LoVo (cell line): ENCODE results near the gene BLMH.

Experiments used
- DNase-seq: peaks from one replicate; pipeline ENCODE4 v3.0.0-alpha.2; 2016; ENCODE audit warnings: low spot score

The BLMH gene, protein sequence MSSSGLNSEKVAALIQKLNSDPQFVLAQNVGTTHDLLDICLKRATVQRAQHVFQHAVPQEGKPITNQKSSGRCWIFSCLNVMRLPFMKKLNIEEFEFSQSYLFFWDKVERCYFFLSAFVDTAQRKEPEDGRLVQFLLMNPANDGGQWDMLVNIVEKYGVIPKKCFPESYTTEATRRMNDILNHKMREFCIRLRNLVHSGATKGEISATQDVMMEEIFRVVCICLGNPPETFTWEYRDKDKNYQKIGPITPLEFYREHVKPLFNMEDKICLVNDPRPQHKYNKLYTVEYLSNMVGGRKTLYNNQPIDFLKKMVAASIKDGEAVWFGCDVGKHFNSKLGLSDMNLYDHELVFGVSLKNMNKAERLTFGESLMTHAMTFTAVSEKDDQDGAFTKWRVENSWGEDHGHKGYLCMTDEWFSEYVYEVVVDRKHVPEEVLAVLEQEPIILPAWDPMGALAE

DNA sequence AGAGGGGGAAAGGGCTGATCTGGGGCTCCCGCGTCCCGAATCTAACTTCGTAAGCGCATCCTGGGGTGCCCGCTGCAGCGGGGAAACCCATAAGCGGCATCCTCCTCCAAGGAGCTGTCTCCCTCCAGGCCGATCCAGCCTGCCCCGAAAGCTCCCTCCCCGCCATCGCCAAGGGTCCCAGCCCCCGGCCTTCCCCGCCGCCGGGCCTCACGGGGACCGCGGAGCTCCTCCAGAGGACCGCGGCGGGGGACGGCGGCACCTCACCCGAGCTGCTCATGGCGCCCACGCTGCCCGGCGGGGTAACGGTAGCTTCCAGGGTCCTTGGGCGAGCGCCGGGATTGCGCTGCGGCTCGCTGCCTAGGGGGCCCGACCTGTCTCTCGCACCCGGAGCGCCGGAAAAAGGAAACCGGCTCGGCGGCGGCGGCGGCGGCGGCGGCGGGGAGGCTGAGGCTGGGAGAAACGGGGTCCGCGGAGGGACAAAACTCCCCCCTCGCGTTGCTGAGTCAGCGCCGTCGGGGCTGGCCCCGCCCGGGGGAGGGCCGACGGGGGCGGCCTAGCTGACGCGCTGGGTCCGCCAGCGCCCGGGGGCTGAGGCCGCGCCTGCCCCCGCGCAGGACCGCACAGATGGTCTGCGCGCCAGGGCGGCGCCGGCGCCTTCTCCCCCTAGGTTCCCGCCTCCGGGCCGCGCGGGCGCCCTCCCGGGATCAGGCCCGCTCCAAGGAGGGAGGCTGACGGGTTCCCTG, at the start of gene BLMH:
Gene BLMH, minus strand, starts transcription at position 402 of the 743 bp plus-strand sequence. Its CDS starts 125 bp downstream, at position 277.
- peak; percentile 61 for DNase-seq

DNA sequence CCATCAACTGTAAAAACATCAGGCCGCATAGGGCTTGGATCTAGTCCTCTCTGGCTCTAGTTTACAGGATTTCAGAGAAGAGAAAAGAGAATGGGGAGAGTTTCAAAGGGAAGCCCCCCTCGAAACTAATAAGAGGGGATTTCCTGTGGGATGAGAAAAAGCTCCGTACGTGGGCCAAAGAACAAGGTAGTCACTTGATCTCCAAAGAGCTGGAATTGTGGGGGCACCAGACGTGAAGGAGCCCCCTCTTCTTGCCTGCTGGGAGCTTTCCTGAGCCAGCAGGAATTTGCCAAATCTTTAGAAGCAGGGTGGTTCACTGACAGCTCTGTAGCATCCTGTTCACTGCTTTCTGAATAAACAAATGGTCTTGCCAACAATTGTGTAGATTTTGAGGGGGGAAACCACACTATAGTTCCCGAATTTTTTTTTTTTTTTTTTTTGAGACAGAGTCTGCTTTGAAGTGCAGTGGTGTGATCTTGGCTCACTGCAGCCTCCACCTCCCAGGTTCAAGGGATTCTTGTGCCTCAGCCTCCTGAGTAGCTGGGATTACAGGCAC, 49.1 kb upstream of the BLMH start:
- no peak for DNase-seq

DNA sequence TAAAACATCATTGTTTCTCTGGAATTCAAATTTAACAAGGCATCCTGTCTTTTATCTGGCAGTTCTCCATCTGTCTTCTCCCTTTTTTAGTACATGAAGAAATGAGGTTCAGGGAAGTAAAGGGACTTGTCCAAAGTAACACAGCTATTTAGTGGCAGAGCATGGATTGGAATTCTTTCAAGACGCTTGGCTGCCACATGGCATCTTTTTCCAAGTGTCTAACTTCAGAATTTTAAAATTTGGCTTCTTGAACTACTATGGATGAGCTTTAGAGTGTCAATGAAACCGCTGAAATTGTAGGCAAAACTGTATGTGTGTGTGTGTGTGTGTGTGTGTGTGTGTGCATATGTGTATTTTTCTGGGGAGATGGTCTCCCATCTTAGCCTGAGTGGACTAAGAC, 47.3 kb upstream of the BLMH start:
- DNase-seq = no peak

DNA sequence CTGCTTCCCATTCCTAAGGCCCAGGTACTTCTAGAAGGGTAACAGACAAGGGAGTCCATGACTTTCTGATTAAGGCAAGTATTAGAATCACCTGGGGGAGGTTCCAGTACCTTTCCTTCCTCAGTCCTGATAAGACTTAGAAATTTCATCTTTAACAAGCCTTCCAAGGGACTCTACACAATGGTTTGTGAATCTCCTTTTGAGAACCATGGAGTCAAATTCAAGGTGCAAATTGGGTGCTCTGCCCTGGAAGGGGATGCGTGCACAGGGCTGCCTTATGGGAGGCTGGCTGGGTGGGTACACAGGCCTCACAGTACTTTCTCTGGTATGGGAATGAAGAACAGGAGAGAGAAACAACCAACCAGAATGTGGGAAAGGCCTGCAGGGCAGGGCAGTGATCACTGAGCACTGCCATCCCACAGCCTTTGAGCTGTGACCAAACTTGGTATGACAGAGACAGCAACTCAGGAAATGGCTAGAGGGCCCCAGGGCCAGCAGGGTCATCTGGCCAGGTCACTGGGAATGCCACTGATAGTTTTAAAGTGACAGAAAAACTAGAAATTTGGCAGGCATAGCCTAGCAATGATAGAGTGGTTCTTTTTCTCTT, 45.8 kb upstream of the BLMH start:
- no peak for DNase-seq

DNA sequence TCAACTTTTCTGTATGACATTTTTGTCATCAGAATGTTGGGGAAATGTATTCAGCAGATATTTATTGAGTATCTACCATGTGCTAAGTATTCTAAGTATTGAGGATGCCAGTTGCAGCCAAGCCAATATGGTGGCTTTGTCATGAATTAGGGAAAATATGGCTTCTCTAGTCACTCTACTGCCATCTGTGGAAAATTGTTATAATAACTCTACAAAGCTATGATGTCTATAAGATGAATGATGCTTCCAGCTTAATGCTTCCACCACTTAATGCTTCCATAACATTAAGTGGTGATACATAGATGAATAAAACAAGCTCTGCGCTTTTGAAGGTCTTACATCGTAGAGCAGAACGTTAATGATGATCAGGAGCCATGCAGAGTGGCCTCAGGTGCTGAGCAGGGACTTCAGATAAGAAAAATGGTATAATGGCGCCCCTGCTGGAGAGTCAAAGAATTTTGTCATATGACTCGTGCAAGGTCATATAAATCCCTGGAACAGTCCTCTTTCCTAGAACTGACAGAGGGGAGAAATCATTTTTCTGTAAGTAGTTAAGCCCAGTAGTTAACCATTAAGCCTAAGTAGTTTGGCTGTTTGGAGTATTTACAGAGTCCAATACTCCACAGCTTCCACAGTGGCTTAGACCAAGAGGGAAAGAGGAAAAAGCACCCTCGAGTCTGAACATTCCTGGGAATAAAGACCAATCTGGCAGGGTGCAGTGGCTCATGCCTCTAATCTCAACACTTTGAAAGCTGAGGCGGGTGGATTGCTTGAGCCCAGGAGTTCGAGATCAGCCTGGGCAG, 44.8 kb upstream of the BLMH start:
- DNase-seq = peak; percentile 82

DNA sequence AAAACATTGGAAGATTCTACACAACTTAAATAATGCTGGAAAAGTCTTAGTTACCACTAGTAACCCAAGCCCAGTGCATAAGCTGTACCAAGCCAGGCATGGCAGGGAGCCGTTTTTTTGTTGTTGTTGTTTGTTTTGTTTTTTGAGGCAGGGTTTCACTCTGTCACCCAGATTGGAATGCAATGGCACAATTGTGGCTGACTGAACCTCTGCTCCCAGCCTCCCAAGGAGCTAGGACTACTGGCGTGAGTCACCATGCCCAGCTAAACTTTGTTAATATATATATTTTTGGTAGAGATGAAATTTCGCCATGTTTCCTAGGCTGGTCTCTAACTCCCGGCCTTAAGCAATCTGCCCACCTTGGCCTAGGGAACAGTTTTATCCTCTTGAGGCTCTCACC, 42.7 kb upstream of the BLMH start:
- no peak for DNase-seq

DNA sequence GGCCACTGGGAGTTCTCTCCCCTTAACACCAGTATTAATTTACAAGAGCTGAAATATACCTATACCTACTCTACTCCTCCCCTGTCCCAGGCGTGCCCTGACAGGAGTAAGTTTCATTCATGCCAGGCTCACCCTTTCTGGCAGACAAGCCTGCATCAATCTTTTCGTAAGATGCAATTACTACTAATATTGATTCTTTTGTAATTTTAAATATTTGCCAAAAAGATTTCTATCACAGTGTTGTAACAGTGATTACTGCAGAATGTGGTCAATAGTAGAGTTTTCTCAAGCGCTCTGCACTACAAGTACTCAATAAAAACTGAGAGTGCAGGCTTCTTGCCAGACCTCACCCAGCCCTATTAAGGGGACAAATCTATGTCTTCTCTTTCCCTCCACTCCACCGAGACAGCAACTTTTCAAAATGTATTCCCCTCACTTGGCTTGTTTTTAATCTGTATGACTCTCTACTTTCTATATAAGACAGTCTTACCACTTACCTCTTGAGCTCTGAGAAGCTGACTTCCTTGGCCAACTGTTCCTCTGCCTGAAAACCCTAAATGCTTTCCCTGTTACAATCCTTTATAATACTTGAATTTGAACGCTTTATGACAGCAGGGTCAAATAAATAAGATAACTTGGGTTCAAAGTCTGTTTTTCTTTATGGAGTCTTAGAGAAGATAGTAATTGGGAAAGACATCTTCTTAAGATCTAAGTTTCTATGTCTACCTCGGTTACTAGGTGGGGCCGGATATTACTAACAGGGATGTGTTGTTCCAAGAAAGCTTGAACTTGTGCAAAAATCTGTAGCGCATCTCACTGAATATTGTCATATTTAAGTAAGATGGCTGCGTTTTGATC, 42.0 kb upstream of the BLMH start, which contains the start of gene TMIGD1:
Gene TMIGD1, minus strand, starts transcription at position 555 of the 858 bp plus-strand sequence. CDS start 1,924 bp downstream, outside the sequence.
- DNase-seq = no peak

DNA sequence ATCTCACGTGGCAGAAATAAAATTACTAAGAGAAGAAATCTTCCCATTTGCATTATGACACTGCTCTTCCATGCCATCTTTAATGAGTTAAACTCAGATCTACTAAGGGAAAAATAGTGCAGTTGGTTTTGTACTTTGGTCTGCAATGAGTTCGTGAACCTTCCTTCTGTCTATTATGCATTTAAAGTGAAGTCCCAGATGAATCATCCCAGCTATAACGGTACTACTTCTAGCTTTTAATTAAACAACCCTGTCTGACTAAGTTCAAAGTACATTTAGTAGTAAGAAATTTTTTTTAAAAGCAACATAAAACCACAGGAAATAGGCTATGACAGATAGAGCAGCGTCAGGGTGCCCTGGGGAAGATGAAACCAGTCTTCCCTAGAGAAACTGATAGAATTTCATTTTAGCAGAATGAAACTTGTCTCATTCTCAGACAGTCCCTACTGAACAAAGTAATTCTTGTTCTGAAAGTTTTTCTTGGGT, 40.4 kb upstream of the BLMH start:
- DNase-seq = peak; percentile 77

DNA sequence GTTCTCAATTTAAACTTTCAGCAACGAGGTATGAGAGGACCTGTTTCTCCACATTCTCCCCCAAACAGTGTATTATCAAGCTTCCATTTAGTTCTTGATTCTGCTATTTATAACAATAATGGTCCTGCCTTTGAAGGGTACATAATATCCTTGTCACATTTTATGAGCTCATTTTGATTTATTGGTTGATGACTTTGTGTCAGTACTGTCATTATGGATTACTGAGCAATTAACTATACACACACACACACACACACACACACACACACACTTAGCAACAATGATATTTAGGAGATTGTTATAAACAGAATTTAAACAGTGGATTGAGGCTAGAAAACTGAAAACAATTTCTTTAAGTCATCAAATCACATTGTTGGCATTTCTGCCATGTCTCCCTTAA, 35.1 kb upstream of the BLMH start:
- no peak for DNase-seq

DNA sequence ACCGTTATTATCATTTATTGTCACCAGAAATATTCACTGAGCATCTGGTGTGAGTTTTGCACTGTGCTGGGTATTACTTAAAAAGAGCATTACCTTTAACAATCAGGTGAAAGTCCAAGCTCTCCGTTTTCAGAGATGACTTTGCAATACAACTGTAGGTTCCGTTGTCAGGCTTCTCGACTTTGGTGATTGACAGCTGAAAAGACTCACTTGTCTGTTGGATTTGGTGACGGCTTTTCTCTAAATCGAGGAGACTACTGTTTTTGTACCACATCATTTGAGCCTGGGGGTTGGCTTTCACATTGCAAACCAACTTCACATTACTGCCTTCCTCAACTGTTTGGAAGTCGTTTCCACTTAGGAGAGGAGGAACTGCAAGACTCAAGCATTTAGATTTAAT, 33.0 kb upstream of the BLMH start:
- no peak for DNase-seq

DNA sequence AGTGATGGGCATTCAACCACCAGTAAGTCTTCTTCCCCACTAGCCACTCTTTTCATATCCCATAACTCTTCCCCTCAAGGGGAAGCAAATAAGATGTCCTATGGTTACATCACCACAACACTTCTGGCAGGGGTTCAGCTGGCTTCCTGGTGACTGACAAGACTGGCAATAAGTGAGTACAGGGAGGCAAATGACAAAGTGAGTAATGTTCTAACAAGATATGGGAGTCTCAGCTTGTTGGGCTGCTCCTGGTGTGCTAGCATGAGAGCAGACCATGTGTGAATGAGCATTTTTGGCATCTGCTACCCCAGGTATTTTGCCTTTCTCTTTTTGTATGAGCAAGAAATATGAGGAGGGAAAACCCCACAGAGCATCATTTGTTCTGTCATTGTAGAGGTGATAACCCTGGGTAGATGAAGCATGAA, 32.2 kb upstream of the BLMH start:
- peak; percentile 78 for DNase-seq

DNA sequence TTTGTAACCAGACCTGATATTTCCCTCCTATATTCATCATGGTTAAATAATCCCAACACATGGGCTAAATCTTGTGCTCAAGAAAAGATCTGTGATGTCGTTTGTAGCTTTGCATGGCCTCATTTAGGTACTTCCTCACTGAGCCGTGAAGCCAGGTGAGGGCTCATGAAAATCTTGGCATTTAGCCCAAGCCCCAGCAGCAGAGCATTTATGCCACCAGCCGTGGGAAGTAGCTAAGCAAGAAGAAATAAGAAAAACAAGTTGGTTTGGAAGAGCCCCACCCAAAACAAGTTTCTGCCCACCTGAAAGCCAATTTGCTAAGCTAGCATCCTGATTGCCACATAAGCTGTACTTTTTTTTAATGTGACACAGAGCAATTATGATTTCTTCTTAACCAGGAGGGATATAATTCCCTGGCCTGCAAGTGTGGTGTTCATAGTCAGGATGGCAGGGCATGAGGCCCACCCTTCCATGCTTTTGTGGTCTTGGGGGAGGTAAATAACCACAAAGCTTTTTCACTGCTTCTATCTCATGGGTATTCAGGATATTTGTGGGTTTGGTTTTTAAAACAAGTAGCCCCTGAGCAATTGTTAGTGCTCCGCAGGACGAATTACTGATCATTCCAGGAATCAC, 31.6 kb upstream of the BLMH start:
- DNase-seq = peak; percentile 41

DNA sequence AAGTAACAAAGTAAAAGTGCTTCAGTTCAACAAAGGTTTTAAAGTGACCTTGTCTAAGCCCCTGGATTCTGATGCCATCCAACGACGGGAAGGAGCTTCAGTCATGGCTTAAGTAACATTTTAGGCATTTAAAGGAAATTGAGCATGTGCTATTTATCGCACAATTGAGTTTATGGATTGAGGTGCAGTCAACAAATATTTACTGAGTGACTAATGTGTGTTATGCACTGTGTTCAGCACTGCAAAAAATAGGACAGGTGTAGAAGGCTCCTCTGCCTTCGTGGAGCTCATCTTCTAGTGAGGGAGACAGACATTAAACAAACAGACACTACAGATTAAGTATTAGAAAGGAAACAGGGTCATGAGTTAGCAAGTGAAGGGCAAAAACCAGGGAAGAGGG, 29.6 kb upstream of the BLMH start:
- DNase-seq = no peak

DNA sequence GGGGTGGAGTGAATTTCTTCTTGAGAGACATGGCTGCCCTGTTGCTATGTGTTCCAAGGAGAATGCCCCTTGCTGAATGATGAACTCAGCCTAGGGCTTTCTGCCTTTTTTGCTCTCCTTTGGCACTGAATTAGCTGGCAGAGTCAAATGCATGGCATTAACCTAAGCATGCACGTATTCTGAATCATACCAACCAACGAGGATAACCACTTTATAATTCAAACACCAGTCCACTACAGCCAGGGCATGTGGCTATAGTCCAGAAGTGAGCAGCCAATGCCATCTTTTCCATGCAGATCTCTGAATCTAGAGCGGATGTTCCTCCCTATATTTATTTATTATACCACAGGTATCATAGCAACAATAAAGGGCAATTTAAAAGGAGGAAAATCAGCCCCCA, 26.4 kb upstream of the BLMH start:
- no peak for DNase-seq

DNA sequence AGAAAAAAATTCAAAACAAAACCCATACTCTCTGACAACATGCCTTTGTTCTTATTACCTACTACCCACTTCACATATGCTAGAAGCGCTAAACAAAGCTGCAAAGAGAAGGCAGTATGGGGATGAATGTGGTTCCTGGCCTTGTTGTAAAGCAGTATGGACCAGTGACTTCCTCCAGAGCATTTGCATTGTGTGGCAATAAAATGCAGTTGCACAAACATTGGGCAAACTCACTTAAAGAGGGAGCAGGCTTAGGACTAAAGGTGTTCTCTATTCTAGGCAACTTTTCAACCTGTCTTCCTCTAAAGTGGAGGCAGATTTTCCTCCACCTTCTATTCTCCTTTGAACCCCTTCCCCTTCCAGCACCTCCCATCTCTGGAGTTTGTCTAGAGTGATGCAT, 25.0 kb upstream of the BLMH start:
- no peak for DNase-seq

DNA sequence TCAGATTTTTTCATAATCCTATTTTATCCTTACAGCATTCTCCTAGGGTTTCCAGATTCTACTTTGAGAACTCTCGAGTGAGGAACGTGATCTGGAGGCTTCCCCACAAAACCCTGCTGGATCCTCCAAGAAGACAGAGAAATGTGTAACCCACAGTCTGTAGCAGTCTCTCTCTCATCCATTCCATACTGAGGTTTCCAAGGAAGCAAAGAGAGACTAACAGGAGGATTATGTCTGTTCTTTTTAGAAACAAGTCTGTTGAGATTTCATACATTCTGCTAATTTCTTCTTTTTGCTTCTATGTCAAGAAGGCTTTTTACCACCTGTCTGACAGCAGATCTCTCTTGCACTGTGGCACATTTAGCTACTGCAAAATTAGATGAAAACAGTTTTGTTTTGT, 23.4 kb upstream of the BLMH start:
- DNase-seq = no peak

DNA sequence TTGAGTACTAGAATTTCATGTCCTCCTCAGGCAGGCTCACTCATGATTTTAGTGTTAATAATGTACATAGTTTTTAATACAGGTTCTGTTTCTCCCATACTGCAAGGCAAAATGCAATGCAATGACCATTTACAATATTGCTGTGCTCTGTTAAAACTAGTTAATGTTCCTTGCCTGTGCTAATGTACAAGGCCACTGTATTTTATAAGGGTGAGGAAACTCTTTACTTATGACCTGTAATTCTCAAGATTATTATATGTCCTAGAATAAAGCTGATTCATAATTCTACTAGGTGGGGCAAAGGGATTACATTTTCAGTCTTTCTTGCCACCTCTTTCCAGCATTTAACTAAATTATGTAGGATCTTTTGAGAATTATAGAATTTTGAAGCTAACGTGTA, 22.7 kb upstream of the BLMH start:
- no peak for DNase-seq

DNA sequence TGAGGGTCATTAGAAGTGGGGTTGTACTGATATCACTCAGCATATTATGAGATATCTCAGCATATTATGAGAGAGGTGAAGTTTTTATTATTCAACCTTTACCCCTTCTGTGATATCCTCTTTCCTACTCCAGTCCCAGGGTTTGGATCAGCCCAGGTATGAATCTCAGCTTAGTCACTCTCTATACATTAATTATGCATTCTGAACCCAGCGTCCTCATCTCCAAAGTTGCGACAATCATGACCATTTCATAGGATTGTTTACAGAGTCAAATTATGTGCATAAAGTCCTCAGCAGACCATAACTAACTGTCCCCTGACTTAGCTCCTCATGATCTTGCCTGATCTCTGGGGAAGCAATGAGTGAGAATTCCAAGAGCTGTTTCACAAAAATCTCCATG, 20.5 kb upstream of the BLMH start:
- no peak for DNase-seq

DNA sequence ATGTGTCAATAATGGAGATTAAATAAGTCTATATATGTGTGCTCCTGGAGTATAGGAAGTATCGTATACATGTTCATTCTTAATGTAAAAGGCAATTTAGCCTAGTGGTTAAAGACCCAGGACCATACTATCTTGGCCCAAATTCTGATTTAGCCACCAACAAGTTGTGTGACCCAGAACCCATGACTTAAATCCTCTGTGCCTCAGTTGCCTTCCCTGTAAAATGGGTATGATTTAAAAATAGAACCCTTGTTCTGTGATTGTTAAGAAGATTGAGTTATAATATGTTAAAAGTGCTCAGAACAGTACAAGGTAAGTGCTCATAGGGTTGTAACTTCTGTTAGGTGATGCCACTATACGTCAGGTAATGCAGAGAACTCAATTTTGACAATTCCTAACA, 18.8 kb upstream of the BLMH start:
- DNase-seq = no peak

DNA sequence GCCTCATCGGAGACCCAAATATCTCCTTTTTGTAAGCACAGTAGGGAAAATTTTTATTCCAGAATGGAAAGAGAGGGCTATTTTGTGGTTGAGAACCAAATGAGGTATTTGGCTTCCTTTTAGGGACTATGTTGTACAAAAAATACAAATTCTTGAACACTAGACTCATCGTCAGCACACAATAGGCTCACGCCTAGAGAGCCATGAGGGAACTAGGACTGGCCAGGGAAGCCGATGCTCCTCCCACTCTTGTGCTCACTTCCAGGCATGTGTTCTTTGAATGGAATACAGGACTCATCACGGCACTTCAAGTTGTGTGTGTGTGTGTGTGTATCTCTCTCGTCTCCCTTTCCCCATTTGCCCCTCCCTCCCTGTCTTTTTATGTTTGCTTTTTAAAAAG, 17.8 kb upstream of the BLMH start:
- no peak for DNase-seq
